H1 (cell line): Measurements from ENCODE around the gene DNAJC2. TPM values are rescaled to one million over a fixed set of nuclear protein-coding genes. Genes with fewer than 3 reads are reported as not detected.

ENCODE experiments used
- CTCF ChIA-PET: fragments of 300-600 bp; sonication (Branson Sonifier 250); formaldehyde crosslinking; loops from one replicate; lab custom pipeline; 2021; ENCODE audit not compliant: partially characterized antibody; lab: Charles Lee
- POLR2A ChIA-PET: fragments of 300-600 bp; sonication (Branson Sonifier 250); formaldehyde crosslinking; loops from one replicate; lab custom pipeline; 2021; ENCODE audit warnings: inconsistent platforms; ENCODE audit not compliant: partially characterized antibody; lab: Charles Lee
- DNase-seq, 2 experiments: peaks; one replicate each; pipeline versions ENCODE4 v3.0.0 to v3.0.0-alpha.2; 2010 to 2022; ENCODE audit warnings: low spot score in 2 of 2, low read depth in 1 of 2, mixed read lengths in 1 of 2
- FAIRE-seq: peaks from 2 replicates; lab custom pipeline; 2011; peaks lifted over from hg19 to GRCh38; lab: Jason Lieb, UNC
- H2AFZ ChIP-seq: 2 replicates; pipeline ENCODE4 v1.8.1; 2012; ENCODE audit warnings: low read length, inconsistent platforms
- H2AK5ac ChIP-seq: 2 replicates; pipeline ENCODE4 v1.6.1; 2013; ENCODE audit warnings: low read depth, low read length
- H2BK120ac ChIP-seq: replicated peaks from 2 replicates; pipeline ENCODE3; 2013; ENCODE audit warnings: low read depth, low read length, inconsistent platforms
- H2BK12ac ChIP-seq: 2 replicates; pipeline ENCODE4 v1.6.1; 2013; ENCODE audit warnings: low read depth, low read length
- H2BK15ac ChIP-seq: 2 replicates; pipeline ENCODE4 v1.6.1; 2013; ENCODE audit warnings: low read length
- H2BK20ac ChIP-seq: 2 replicates; pipeline ENCODE4 v1.6.1; 2013; ENCODE audit warnings: low read length
- H2BK5ac ChIP-seq: 2 replicates; pipeline ENCODE4 v1.6.1; 2013; ENCODE audit warnings: low read depth, low read length
- H3K14ac ChIP-seq: 2 replicates; pipeline ENCODE4 v1.6.1; 2013; ENCODE audit warnings: inconsistent platforms; ENCODE audit not compliant: insufficient read length
- H3K18ac ChIP-seq: 2 replicates; pipeline ENCODE4 v1.6.1; 2013; ENCODE audit warnings: low read length; ENCODE audit errors: extremely low read depth
- H3K23ac ChIP-seq: 2 replicates; pipeline ENCODE4 v1.6.1; 2013; ENCODE audit warnings: inconsistent platforms; ENCODE audit not compliant: insufficient read length
- H3K23me2 ChIP-seq: 2 replicates; pipeline ENCODE4 v1.6.1; 2013; ENCODE audit warnings: low read depth, low read length
- H3K27ac ChIP-seq: 2 replicates; pipeline ENCODE4 v1.6.1; 2011; ENCODE audit warnings: low read depth, low read length, inconsistent platforms
- H3K27me3 ChIP-seq, 4 experiments: replicated peaks in 1 of 4; 1 replicate in 1 of 4; 2 replicates in 3 of 4; pipeline versions ENCODE4 v1.6.1 to v1.8.1; 2011 to 2013; ENCODE audit warnings: low read length in 3 of 4, mild to moderate bottlenecking in 3 of 4, inconsistent platforms in 2 of 4, mixed read lengths in 2 of 4, moderate library complexity in 1 of 4; ENCODE audit not compliant: control insufficient read depth in 3 of 4, insufficient read depth in 3 of 4; ENCODE audit errors: extremely low read depth in 1 of 4
- H3K36me3 ChIP-seq, 4 experiments: 2 replicates each; pipeline versions ENCODE4 v1.6.1 to v1.8.1; 2011 to 2013; ENCODE audit warnings: mild to moderate bottlenecking in 4 of 4, low read length in 3 of 4, moderate library complexity in 2 of 4, control low read depth in 1 of 4, inconsistent platforms in 1 of 4; ENCODE audit not compliant: insufficient read depth in 4 of 4, control insufficient read depth in 2 of 4
- H3K4ac ChIP-seq: replicated peaks from 2 replicates; pipeline ENCODE3; 2013; ENCODE audit warnings: low read length, low read depth, mixed read lengths, inconsistent platforms; ENCODE audit not compliant: insufficient read length
- H3K4me1 ChIP-seq, 4 experiments: replicated peaks in 1 of 4; 1 replicate in 1 of 4; 2 replicates in 3 of 4; pipeline versions ENCODE4 v1.6.1 to v1.8.1; 2011 to 2013; ENCODE audit warnings: low read length in 3 of 4, inconsistent platforms in 2 of 4, mixed read lengths in 1 of 4; ENCODE audit not compliant: insufficient read depth in 4 of 4, control insufficient read depth in 3 of 4
- H3K4me2 ChIP-seq, 2 experiments: 2 replicates each; pipeline versions ENCODE4 v1.6.1 to v1.8.1; 2011 to 2013; ENCODE audit warnings: low read depth in 2 of 2, low read length in 2 of 2, control low read depth in 1 of 2, inconsistent platforms in 1 of 2, mild to moderate bottlenecking in 1 of 2; ENCODE audit not compliant: insufficient read depth in 1 of 2
- H3K4me3 ChIP-seq, 4 experiments: fragments of 200-600, 300-600 bp in 1 of 4; sonication (generic), shearing (Covaris generic), sonication (Bioruptor Twin) in 1 of 4; 2 replicates each; pipeline versions ENCODE4 v1.5.1 to v1.8.1; 2011 to 2016; ENCODE audit warnings: low read length in 4 of 4, low read depth in 3 of 4, control low read depth in 2 of 4, inconsistent platforms in 2 of 4, mild to moderate bottlenecking in 2 of 4, mixed read lengths in 1 of 4, moderate library complexity in 1 of 4; ENCODE audit not compliant: insufficient read depth in 2 of 4; ENCODE audit errors: extremely low read depth in 1 of 4
- H3K56ac ChIP-seq: replicated peaks from 2 replicates; pipeline ENCODE3; 2013; ENCODE audit warnings: low read depth, mild to moderate bottlenecking, mixed read lengths, low read length, inconsistent platforms; ENCODE audit not compliant: insufficient read length
- H3K79me1 ChIP-seq: 2 replicates; pipeline ENCODE4 v1.6.1; 2013; ENCODE audit warnings: low read depth, low read length, control low read depth
- H3K79me2 ChIP-seq, 2 experiments: 2 replicates each; pipeline versions ENCODE4 v1.6.1 to v1.8.1; 2012 to 2013; ENCODE audit warnings: low read length in 2 of 2, mild to moderate bottlenecking in 2 of 2, inconsistent platforms in 1 of 2; ENCODE audit not compliant: insufficient read depth in 2 of 2, control insufficient read depth in 1 of 2
- H3K9ac ChIP-seq, 4 experiments: replicated peaks in 1 of 4; 1 replicate in 1 of 4; 2 replicates in 3 of 4; pipeline versions ENCODE4 v1.6.1 to v1.8.1; 2011 to 2013; ENCODE audit warnings: low read depth in 3 of 4, low read length in 3 of 4, control low read depth in 2 of 4, mild to moderate bottlenecking in 2 of 4, moderate library complexity in 2 of 4, inconsistent platforms in 1 of 4; ENCODE audit errors: extremely low read depth in 1 of 4
- H3K9me3 ChIP-seq, 2 experiments: 2 replicates each; pipeline versions ENCODE4 v1.6.1 to v1.8.1; 2012 to 2013; ENCODE audit warnings: mild to moderate bottlenecking in 2 of 2, moderate library complexity in 2 of 2, control low read depth in 1 of 2, inconsistent platforms in 1 of 2, low read depth in 1 of 2, low read length in 1 of 2, mixed read lengths in 1 of 2; ENCODE audit not compliant: insufficient read depth in 2 of 2
- H4K20me1 ChIP-seq, 2 experiments: replicated peaks in 1 of 2; 2 replicates each; pipeline versions ENCODE3 to v1.8.1; 2011 to 2013; ENCODE audit warnings: inconsistent platforms in 2 of 2, low read length in 2 of 2, mild to moderate bottlenecking in 1 of 2; ENCODE audit not compliant: insufficient read depth in 2 of 2, control insufficient read depth in 1 of 2
- H4K5ac ChIP-seq: 2 replicates; pipeline ENCODE4 v1.6.1; 2013; ENCODE audit warnings: low read length, low read depth, mixed read lengths, inconsistent platforms; ENCODE audit not compliant: insufficient read length
- H4K8ac ChIP-seq: 2 replicates; pipeline ENCODE4 v1.8.0; 2013; ENCODE audit warnings: mild to moderate bottlenecking, moderate library complexity, low read length, inconsistent platforms; ENCODE audit not compliant: insufficient read depth; ENCODE audit errors: extremely low read depth
- H4K91ac ChIP-seq: replicated peaks from 2 replicates; pipeline ENCODE3; 2013; ENCODE audit warnings: low read length, mixed read lengths, inconsistent platforms; ENCODE audit not compliant: insufficient read length
- ASH2L ChIP-seq: fragments of 200-600, 300-600 bp; sonication (generic); IDR thresholded peaks from one replicate; pipeline ENCODE4 v1.7.1; 2017; ENCODE audit warnings: low read length
- ATF3 ChIP-seq: IDR thresholded peaks from 2 replicates; pipeline ENCODE4 v1.6.1; 2011; ENCODE audit warnings: low read depth, mild to moderate bottlenecking, low read length; ENCODE audit not compliant: insufficient read depth
- EGR1 ChIP-seq: IDR thresholded peaks from 2 replicates; pipeline ENCODE4 v1.6.1; 2011; ENCODE audit warnings: low read depth, low read length, borderline replicate concordance
- GABPA ChIP-seq: IDR thresholded peaks from 2 replicates; pipeline ENCODE4 v1.6.1; 2011; ENCODE audit warnings: mild to moderate bottlenecking, low read length, moderate library complexity, borderline replicate concordance; ENCODE audit not compliant: insufficient read depth
- HDAC6 ChIP-seq: IDR thresholded peaks from one replicate; pipeline ENCODE4 v1.7.1; 2012; ENCODE audit warnings: low read depth, mild to moderate bottlenecking, inconsistent platforms, low read length, moderate library complexity
- JUND ChIP-seq: IDR thresholded peaks from 2 replicates; pipeline ENCODE4 v1.6.1; 2011; ENCODE audit warnings: mild to moderate bottlenecking, improper control_type of control experiment, low read length
- NANOG ChIP-seq: IDR thresholded peaks from 2 replicates; pipeline ENCODE4 v1.6.1; 2011; ENCODE audit warnings: low read length, low read depth, mild to moderate bottlenecking, inconsistent platforms; ENCODE audit not compliant: insufficient read depth, poor library complexity, severe bottlenecking
- PHF8 ChIP-seq: fragments of 200-600 bp; sonication (generic); conservative IDR thresholded peaks from 2 replicates; pipeline ENCODE4 v1.7.1; 2012; ENCODE audit warnings: low read depth, mild to moderate bottlenecking, inconsistent platforms, low read length, moderate library complexity
- RAD21 ChIP-seq, 2 experiments: IDR thresholded peaks in 1 of 2; conservative IDR thresholded peaks in 1 of 2; 2 replicates each; pipeline ENCODE4 v1.6.1; 2011; ENCODE audit warnings: low read depth in 2 of 2, low read length in 2 of 2, improper control_type of control experiment in 1 of 2, inconsistent platforms in 1 of 2, mild to moderate bottlenecking in 1 of 2, moderate library complexity in 1 of 2
- SAP30 ChIP-seq: fragments of 300-600 bp; sonication (generic); IDR thresholded peaks from 2 replicates; pipeline ENCODE4 v1.7.1; 2012; ENCODE audit warnings: low read length, moderate library complexity, mild to moderate bottlenecking, inconsistent platforms; ENCODE audit not compliant: insufficient read depth, insufficient replicate concordance
- SP4 ChIP-seq: IDR thresholded peaks from 2 replicates; pipeline ENCODE4 v1.6.1; 2012; ENCODE audit warnings: low read length, inconsistent platforms
- TCF12 ChIP-seq: IDR thresholded peaks from 2 replicates; pipeline ENCODE4 v1.6.1; 2011; ENCODE audit warnings: low read depth, mild to moderate bottlenecking, low read length
- TEAD4 ChIP-seq: IDR thresholded peaks from 2 replicates; pipeline ENCODE4 v1.6.1; 2012; ENCODE audit warnings: low read depth, low read length, inconsistent platforms, mixed read lengths
- WGBS, 2 experiments: shearing (Covaris generic) in 1 of 2; methylation state at CpG; one replicate each; pipeline versions ENCODE4 v1.1.6 to v1.1.7; 2013 to 2015; ENCODE audit warnings: low lambda C conversion rate in 2 of 2, mixed read lengths in 2 of 2, inconsistent platforms in 1 of 2, low coverage in 1 of 2, missing lambda C conversion rate in 1 of 2; ENCODE audit not compliant: insufficient replicate concordance in 2 of 2, insufficient coverage in 1 of 2, insufficient read length in 1 of 2; ENCODE audit errors: extremely low coverage in 1 of 2, missing lambda C conversion rate in 1 of 2; 5-methylcytosine and 5-hydroxymethylcytosine counted together
- polyA plus RNA-seq, 7 experiments: library from polyadenylated mRNA; depleted of rRNA in 3 of 7; stranded (reverse) in 5 of 7; unstranded in 2 of 7; fragments of >200 nt in 5 of 7; fragments of 200-250 nt in 2 of 7; gene quantifications; 1 replicate in 5 of 7; 2 replicates in 1 of 7; 4 replicates in 1 of 7; pipeline versions ENCODE4 v1.2.1 to v1.2.3, GENCODE V29; 2011 to 2013; ENCODE audit warnings: missing spikeins in 2 of 7, mixed read lengths in 2 of 7
- total RNA-seq: library from RNA; stranded (reverse); fragmentation: NEBNext Ultra II Directional; extraction: Animal tissue kit (Norgen Biotek cat#: 25700); gene quantifications from 2 replicates; pipeline ENCODE4 v1.2.1, GENCODE V29; 2021

Gene DNAJC2
- total and polyA plus RNA-seq, 2 of the 8 experiments (the other 6 are each of a cell fraction or from before 2014, with no cell fraction given): 9.8 to 42.2 TPM

GRCh38 chr7:103388469-103389140 is 44.0 kb upstream of the DNAJC2 start:
- ChIA-PET POLR2A (no interaction called here), CTCF (interaction anchor here (1.0 kb wide), 1 partner anchor 17 kb away, joined by 3 read pairs; no protein-coding TSS in a partner anchor)
- no peak overlapping the region for H3K18ac ChIP-seq
- H3K27me3 ChIP-seq: no peaks in the 10 kb centered on the region
- FAIRE-seq (no peak), DNase-seq (no peak)
- WGBS, 2 experiments: 89% methylated on average over 4 of the region's 4 CpGs; no CpG with 5 or more reads in 1 of the 2 experiments
- no peak overlapping the region for H3K4me2 ChIP-seq
- no peaks in the 10 kb centered on the region for H3K79me1 ChIP-seq
- no peak overlapping the region for H2BK15ac ChIP-seq
- H2BK5ac ChIP-seq: no peak overlapping the region
- no peak overlapping the region for H3K14ac ChIP-seq
- H4K8ac ChIP-seq: no peak overlapping the region
- no peaks in the 10 kb centered on the region for H4K20me1 ChIP-seq
- H4K91ac ChIP-seq: no peak overlapping the region
- H3K79me2 ChIP-seq: no peaks in the 10 kb centered on the region
- H3K9me3 ChIP-seq: no peaks in the 10 kb centered on the region
- no peak overlapping the region for H3K4ac ChIP-seq
- no peak overlapping the region for H4K5ac ChIP-seq
- no peak overlapping the region for H3K27ac ChIP-seq
- no peak overlapping the region for H2BK20ac ChIP-seq
- no peak overlapping the region for H2AK5ac ChIP-seq
- no peaks in the 10 kb centered on the region for H3K23me2 ChIP-seq
- H3K56ac ChIP-seq: no peak overlapping the region
- no peak overlapping the region for H3K23ac ChIP-seq
- H3K4me1 ChIP-seq: no peaks in the 10 kb centered on the region
- H2BK120ac ChIP-seq: no peak overlapping the region
- H3K36me3 ChIP-seq: no peaks in the 10 kb centered on the region
- H2BK12ac ChIP-seq: no peak overlapping the region
- H2AFZ ChIP-seq: no peak overlapping the region
- no peak overlapping the region for H3K9ac ChIP-seq
- H3K4me3 ChIP-seq: no peak overlapping the region
- TF ChIP-seq HDAC6: no peak
- TF ChIP-seq JUND: no peak
- no peak for TF ChIP-seq TCF12
- TF ChIP-seq SP4: no peak
- no peak for TF ChIP-seq PHF8
- TF ChIP-seq NANOG: no peak
- TF ChIP-seq RAD21 (IDR thresholded peaks at IDR 0.05 in 1 of 2, conservative IDR thresholded peaks at IDR 0.05 in 1 of 2; ENCODE audit: low read depth in 2 of 2, low read length in 2 of 2): no peak
- no peak for TF ChIP-seq TEAD4
- TF ChIP-seq EGR1: no peak
- TF ChIP-seq ATF3: no peak
- no peak for TF ChIP-seq SAP30
- TF ChIP-seq ASH2L: no peak
- TF ChIP-seq GABPA: no peak
